SU-DHL-6 (cell line): ENCODE data around the gene NRL.
"Not testable (repeated sequence)": the region's sequence is repeated elsewhere in the genome, so short reads cannot be mapped to it uniquely, and the experiment has no call there.

Experiments used
- EZH2phosphoT487 ChIP-seq: fragments of 200-600 bp; sonication (generic), shearing (Covaris generic); conservative IDR thresholded peaks from 2 replicates; pipeline ENCODE4 v1.6.1; 2018; ENCODE audit warnings: mild to moderate bottlenecking, antibody characterized with exemption, low read length, moderate library complexity, mixed read lengths
- TF ChIP-seq, protein P1 (sequence below): fragments of 200-600 bp; sonication (generic); IDR thresholded peaks from one replicate; pipeline ENCODE4 v1.5.1; 2017; ENCODE audit warnings: antibody characterized with exemption, mild to moderate bottlenecking, low read length, moderate library complexity; ENCODE audit not compliant: insufficient read depth, poor library complexity, severe bottlenecking

DNA sequence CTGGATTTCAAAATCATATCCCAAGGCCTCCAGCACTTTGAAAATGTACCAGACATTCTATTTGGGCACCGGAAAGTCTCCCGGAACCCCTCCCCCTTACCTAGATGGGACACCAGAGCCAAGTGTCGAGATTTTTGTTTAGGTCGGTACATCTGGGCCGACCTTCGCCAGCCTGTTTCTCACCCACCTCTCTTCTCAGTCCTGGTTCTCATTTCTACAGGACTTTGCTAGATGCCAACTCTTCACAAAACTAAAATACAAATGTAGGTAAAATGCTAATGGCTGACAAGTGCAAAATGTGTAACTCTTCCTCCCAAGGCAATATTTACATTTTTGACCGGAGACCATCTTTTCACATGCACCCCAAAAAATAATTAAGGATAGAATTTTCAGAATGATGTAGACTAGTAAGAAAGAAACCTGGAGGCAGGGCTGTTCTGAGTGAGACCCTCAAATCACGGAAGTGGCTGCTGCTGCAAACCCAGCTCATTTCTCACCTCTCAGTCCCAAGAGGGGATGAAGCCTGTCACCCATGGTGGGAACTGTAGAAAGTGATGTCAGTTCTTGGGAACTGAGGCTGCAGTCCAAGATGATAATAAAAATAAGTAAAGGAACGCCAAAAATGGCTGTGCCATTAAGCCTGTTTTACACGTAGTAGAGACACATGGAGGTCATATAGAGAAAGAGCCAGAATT, 77.6 kb downstream of the NRL start:
- TF ChIP-seq, protein P1, sequence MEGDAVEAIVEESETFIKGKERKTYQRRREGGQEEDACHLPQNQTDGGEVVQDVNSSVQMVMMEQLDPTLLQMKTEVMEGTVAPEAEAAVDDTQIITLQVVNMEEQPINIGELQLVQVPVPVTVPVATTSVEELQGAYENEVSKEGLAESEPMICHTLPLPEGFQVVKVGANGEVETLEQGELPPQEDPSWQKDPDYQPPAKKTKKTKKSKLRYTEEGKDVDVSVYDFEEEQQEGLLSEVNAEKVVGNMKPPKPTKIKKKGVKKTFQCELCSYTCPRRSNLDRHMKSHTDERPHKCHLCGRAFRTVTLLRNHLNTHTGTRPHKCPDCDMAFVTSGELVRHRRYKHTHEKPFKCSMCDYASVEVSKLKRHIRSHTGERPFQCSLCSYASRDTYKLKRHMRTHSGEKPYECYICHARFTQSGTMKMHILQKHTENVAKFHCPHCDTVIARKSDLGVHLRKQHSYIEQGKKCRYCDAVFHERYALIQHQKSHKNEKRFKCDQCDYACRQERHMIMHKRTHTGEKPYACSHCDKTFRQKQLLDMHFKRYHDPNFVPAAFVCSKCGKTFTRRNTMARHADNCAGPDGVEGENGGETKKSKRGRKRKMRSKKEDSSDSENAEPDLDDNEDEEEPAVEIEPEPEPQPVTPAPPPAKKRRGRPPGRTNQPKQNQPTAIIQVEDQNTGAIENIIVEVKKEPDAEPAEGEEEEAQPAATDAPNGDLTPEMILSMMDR, result not testable (repeated sequence)
- not testable (repeated sequence) for TF ChIP-seq EZH2phosphoT487
